Esophagus muscularis mucosa (tissue), 4 donors: ENCODE results near the gene ZNF615. TPM values are rescaled to one million over a fixed set of nuclear protein-coding genes. Genes with fewer than 3 reads are reported as not detected.
"Not testable (repeated sequence)": the region's sequence is repeated elsewhere in the genome, so short reads cannot be mapped to it uniquely, and the experiment has no call there.

Source experiments
- DNase-seq: peaks from one replicate; pipeline ENCODE4 v3.0.0-alpha.2; 2017; ENCODE audit errors: extremely low spot score
- H3K27ac ChIP-seq, 4 donors: fragments of 200-600 bp; sonication (generic); replicated peaks in 1 of 4; 1 replicate in 3 of 4; 2 replicates in 1 of 4; pipeline ENCODE4 v1.5.1; 2016 to 2019; ENCODE audit warnings: mild to moderate bottlenecking in 1 of 4
- H3K27me3 ChIP-seq, 4 donors: fragments of 200-600 bp; sonication (generic); one replicate each; pipeline versions ENCODE4 v1.5.1 to v1.6.0; 2016 to 2019
- H3K36me3 ChIP-seq, 4 donors: fragments of 200-600 bp; sonication (generic); one replicate each; pipeline ENCODE4 v1.5.1; 2016 to 2019
- H3K4me1 ChIP-seq, 4 donors: fragments of 200-600 bp; sonication (generic); one replicate each; pipeline ENCODE4 v1.5.1; 2016 to 2019
- H3K4me3 ChIP-seq, 4 donors: fragments of 200-600 bp; sonication (generic); 1 replicate in 2 of 4; 2 replicates in 2 of 4; pipeline ENCODE4 v1.5.1; 2016 to 2019; ENCODE audit warnings: mild to moderate bottlenecking in 4 of 4, moderate library complexity in 1 of 4
- H3K9me3 ChIP-seq, 4 donors: fragments of 200-600 bp; sonication (generic); 1 replicate in 3 of 4; 2 replicates in 1 of 4; pipeline ENCODE4 v1.5.1; 2016 to 2019
- CTCF ChIP-seq, 3 experiments: fragments of 200-600 bp in 2 of 3; fragments of 450-650 bp in 1 of 3; sonication (generic) in 2 of 3; IDR thresholded peaks; one replicate each; pipeline ENCODE4 v1.5.1; 2017 to 2019; ENCODE audit warnings: antibody characterized with exemption in 3 of 3, mild to moderate bottlenecking in 2 of 3, moderate library complexity in 1 of 3
- EP300 ChIP-seq: sonication (generic); formaldehyde crosslinking; IDR thresholded peaks from one replicate; pipeline ENCODE4 v1.6.1; 2017; ENCODE audit warnings: antibody characterized with exemption
- POLR2A ChIP-seq: fragments of 450-650 bp; IDR thresholded peaks from one replicate; pipeline ENCODE4 v1.6.1; 2017; ENCODE audit warnings: antibody characterized with exemption, moderate library complexity, mild to moderate bottlenecking, low read depth
- POLR2AphosphoS5 ChIP-seq, 2 donors: sonication (generic); formaldehyde crosslinking; IDR thresholded peaks; one replicate each; pipeline ENCODE4 v1.6.1; 2017; ENCODE audit warnings: antibody characterized with exemption in 2 of 2
- WGBS: methylation state at CpG from one replicate; pipeline ENCODE4 v1.1.5; 2018; 5-methylcytosine and 5-hydroxymethylcytosine counted together
- intact Hi-C: fragments of 100-400 bp; cut with DNase I; formaldehyde crosslinking; loops from one replicate; pipeline ENCODE4 v1.15.1; 2023
- total RNA-seq, 4 donors: library from RNA; depleted of rRNA; stranded (reverse); fragments of >200 nt; gene quantifications; one replicate each; pipeline versions ENCODE4 v1.1.0 to v1.2.1, GENCODE V29; 2016

The ZNF615 gene
- total RNA-seq, 4 donors from 2014 or later, result 13.4 to 17.6 (median 15.2) TPM

GRCh38 chr19:51978882-51979281, 29.1 kb downstream of the ZNF615 start:
- Histone ChIP-seq H3K4me3 (no peak overlapping the region), H3K27me3 (no peaks in the 10 kb centered on the region), H3K9me3 (peaks cover 2 to 88% (median 66%) of the 10 kb centered on the region in 4 donors), H3K4me1 (peaks cover 0 to 4% (median 0%) of the 10 kb centered on the region in 4 donors), H3K27ac (no peak overlapping the region), H3K36me3 (peaks cover 20 to 83% (median 33%) of the 10 kb centered on the region in 4 donors)
- DNase-seq, result no peak
- 100% methylated on average over 4 of the region's 4 CpGs for WGBS
- TF ChIP-seq EP300 (no peak), POLR2AphosphoS5 (IDR thresholded peaks at IDR 0.05) (no peak), CTCF (IDR thresholded peaks at IDR 0.05) (no peak)
- intact Hi-C loops, result no loop called here

GRCh38 chr19:51977346-51977745, 30.7 kb downstream of the ZNF615 start:
- intact Hi-C loops, result no loop called here
- DNase-seq, result no peak
- no peaks in the 10 kb centered on the region for H3K27me3 ChIP-seq
- no peak overlapping the region for H3K27ac ChIP-seq
- peaks cover 10 to 94% (median 77%) of the 10 kb centered on the region in 4 donors for H3K9me3 ChIP-seq
- H3K36me3 ChIP-seq, result peaks cover 35 to 87% (median 48%) of the 10 kb centered on the region in 4 donors
- WGBS, result 95% methylated on average over 6 of the region's 7 CpGs
- H3K4me1 ChIP-seq, result no peaks in the 10 kb centered on the region
- TF ChIP-seq CTCF (IDR thresholded peaks at IDR 0.05) (no peak), POLR2AphosphoS5 (IDR thresholded peaks at IDR 0.05) (no peak), EP300 (no peak), POLR2A (no peak)
- no peak overlapping the region for H3K4me3 ChIP-seq

- peaks cover 40 to 92% (median 53%) of the 10 kb centered on the region in 4 donors for H3K36me3 ChIP-seq
- H3K4me3 ChIP-seq, result no peak overlapping the region
- no peak for DNase-seq
- no peak for TF ChIP-seq CTCF (IDR thresholded peaks at IDR 0.05)
- no peak for TF ChIP-seq POLR2A
- no peak for TF ChIP-seq EP300
- TF ChIP-seq POLR2AphosphoS5 (IDR thresholded peaks at IDR 0.05), result no peak
- H3K9me3 ChIP-seq, result peaks cover 15 to 95% (median 81%) of the 10 kb centered on the region in 4 donors
- no peaks in the 10 kb centered on the region for H3K4me1 ChIP-seq
- no peak overlapping the region for H3K27ac ChIP-seq
- no peaks in the 10 kb centered on the region for H3K27me3 ChIP-seq
- intact Hi-C loops, result no loop called here
- 93% methylated on average over 3 of the region's 3 CpGs for WGBS
Measured at GRCh38 chr19:51976852-51977251, 31.2 kb downstream of the ZNF615 start.

GRCh38 chr19:51975787-51976186, 32.2 kb downstream of the ZNF615 start:
- peaks cover 19 to 98% (median 89%) of the 10 kb centered on the region in 4 donors for H3K9me3 ChIP-seq
- H3K36me3 ChIP-seq, result peaks cover 47 to 93% (median 57%) of the 10 kb centered on the region in 4 donors

GRCh38 chr19:51971624-51972023, 36.4 kb downstream of the ZNF615 start:
- 95% methylated on average over 4 of the region's 4 CpGs for WGBS
- no peaks in the 10 kb centered on the region for H3K4me1 ChIP-seq
- peaks cover 19 to 97% (median 97%) of the 10 kb centered on the region in 4 donors for H3K9me3 ChIP-seq
- H3K36me3 ChIP-seq, result peaks cover 78 to 97% (median 83%) of the 10 kb centered on the region in 4 donors
- H3K27me3 ChIP-seq, result no peaks in the 10 kb centered on the region
- intact Hi-C loops, result no loop called here
- H3K4me3 ChIP-seq, result no peak overlapping the region
- no peak overlapping the region for H3K27ac ChIP-seq
- no peak for DNase-seq
- TF ChIP-seq POLR2A, result no peak
- no peak for TF ChIP-seq CTCF (IDR thresholded peaks at IDR 0.05)
- TF ChIP-seq POLR2AphosphoS5 (IDR thresholded peaks at IDR 0.05), result no peak
- TF ChIP-seq EP300, result no peak

More at GRCh38 chr19:51975787-51976186, 32.2 kb downstream of the ZNF615 start:
- intact Hi-C loops, H3K27me3 ChIP-seq, H3K4me1 ChIP-seq, H3K27ac ChIP-seq, DNase-seq, H3K4me3 ChIP-seq: not testable (repeated sequence)
- 97% methylated on average over 17 of the region's 17 CpGs for WGBS
